GM12873 (cell line): Measurements from ENCODE around the gene PML.

ENCODE experiments used
- TF ChIP-seq, protein P1 (sequence below): IDR thresholded peaks from 2 replicates; pipeline ENCODE4 v1.5.1; 2012; ENCODE audit warnings: low read depth, mild to moderate bottlenecking, moderate library complexity, low read length, control low read depth; ENCODE audit not compliant: insufficient read depth; ENCODE audit errors: missing control alignments

PML gene

DNA sequence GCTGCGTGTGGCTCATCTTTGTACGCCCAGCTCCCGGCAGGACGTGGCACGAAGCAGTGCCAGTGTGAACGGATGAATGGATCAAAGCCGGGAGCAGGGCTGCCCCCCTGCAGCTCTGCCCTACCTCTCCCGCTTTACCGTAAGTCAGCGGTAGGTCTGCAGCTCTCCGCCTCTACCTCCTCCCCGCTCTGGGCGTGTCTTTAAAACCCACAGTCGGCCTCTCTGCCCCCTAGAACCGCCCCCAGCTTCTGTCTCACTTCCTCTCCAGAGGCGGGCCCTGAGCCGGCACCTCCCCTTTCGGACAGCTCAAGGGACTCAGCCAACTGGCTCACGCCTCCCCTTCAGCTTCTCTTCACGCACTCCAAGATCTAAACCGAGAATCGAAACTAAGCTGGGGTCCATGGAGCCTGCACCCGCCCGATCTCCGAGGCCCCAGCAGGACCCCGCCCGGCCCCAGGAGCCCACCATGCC lies at the start of gene PML:
Gene PML (plus strand): TSS at position 304 of the 471 bp plus-strand sequence. CDS start 97 bp downstream, at position 401.
- TF ChIP-seq, protein P1, sequence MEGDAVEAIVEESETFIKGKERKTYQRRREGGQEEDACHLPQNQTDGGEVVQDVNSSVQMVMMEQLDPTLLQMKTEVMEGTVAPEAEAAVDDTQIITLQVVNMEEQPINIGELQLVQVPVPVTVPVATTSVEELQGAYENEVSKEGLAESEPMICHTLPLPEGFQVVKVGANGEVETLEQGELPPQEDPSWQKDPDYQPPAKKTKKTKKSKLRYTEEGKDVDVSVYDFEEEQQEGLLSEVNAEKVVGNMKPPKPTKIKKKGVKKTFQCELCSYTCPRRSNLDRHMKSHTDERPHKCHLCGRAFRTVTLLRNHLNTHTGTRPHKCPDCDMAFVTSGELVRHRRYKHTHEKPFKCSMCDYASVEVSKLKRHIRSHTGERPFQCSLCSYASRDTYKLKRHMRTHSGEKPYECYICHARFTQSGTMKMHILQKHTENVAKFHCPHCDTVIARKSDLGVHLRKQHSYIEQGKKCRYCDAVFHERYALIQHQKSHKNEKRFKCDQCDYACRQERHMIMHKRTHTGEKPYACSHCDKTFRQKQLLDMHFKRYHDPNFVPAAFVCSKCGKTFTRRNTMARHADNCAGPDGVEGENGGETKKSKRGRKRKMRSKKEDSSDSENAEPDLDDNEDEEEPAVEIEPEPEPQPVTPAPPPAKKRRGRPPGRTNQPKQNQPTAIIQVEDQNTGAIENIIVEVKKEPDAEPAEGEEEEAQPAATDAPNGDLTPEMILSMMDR: no peak

DNA sequence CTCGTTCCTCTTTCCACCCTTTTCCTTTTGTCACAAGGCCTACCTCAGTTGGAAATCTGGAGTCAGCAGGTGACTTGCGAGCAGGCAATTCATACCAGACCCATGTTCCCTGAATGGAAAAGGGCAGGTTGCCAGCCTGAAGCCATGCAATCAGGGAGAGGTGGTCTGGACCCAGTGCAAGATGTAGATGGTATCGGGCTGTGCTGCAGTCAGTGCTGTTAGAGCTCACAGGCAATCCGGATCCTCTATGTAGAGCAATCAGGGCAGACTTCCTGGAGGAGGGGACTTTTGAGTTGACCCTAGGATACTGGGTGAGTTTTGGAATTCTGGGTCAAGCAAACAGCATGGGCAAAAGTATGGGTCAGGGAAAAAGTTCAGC lies 49.4 kb upstream of the PML start:
- TF ChIP-seq, protein P1: no peak

DNA sequence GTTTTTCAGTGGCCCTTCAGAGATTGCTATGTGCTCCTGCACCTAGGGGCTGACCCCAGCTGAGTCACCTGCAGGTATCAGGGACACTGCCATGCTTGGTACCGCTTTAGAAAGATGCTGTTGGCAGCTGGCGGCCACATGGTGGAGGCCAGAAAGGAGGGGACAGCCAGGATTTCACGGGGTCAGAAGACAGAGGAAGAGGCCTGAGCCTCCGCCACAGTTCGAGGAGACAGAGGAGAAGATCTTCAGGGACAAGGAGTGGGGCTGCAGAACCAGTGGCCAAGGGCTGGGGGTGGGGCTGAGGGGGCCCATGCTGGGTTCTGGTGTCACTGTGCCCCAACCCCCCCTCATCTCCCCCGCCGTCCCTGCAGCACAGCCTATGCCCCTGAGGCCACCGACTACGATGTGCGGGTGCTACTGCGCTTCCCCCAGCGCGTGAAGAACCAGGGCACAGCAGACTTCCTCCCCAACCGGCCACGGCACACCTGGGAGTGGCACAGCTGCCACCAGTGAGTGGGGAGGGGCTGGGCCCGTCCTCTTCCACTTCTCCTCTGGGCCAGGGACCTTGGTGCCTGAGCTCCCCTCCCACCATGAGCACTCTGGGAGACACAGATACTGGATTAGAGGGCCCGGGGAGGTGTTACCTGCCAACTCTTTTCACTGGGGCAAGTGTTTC lies 48.3 kb upstream of the PML start:
- TF ChIP-seq, protein P1: no peak

GRCh38 chr15:73946795-73947370 lies 47.6 kb upstream of the PML start:
- TF ChIP-seq, protein P1: no peak

- TF ChIP-seq, protein P1: no peak
These were observed 46.9 kb upstream of the PML start for GRCh38 chr15:73947651-73948050.

DNA sequence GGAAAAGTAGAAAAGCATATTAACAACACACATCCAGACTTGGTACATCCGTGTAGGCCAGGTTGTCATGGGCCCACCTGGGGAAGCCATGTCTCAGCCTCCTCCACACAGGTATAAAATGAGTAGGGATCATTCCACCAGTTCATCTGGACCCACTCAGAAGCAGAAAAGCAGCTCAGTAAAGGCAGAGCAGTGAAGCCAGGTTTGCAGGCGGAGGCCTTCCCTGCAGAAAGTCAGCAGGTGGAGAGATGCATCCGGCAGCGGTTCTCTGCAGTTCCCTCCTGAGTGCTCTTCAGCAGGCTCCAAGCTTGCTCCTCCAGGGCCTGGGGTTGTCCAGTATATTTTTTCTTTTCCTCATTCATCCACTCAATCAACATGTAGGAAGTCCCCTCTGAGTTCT lies 46.1 kb upstream of the PML start:
- TF ChIP-seq, protein P1: no peak

DNA sequence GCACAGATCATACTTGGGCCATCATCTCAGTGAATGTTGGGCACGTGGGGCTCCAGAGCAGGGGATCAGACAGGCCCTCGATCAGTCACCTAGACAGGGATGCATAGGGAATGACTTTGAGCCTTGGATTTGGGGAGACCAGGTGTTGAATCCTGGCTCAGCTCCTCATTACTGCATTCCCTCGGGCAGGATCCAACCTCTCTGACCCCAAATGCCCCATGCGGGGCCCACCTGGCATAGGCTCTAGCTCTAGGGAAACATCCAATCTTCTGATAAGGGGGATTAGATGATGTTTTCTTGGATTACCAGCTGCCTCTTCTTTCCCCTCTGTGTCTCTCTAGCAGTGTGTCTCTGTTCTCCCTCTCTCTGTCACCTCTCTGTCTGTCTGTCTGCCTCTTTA lies 45.5 kb upstream of the PML start:
- TF ChIP-seq, protein P1: no peak
